ENCODE measurements around the gene HUNK.

The HUNK gene

DNA sequence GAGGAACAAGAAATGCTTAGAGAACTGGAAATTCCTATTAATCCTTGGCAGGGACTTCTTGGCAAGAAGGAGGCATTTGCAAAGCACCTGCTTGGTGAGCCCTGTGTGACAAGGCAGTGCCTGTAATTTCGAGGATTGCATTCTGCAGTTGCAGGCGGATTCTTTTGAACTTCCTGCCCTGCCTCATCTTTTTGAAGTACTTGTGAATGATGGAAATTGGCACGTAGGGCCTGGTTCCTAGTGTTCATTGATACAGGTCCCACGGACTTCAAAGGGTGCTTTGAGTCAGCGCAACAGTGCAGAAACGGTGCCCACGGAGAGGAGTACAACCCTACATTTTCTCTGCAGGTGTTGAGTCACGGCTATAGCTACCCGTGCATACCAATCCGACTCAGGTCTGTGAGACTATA, 6.4 kb downstream of the HUNK start:
- H3K4me1 Mint-ChIP-seq: no peaks in the 10 kb centered on the region
- no peaks in the 10 kb centered on the region for H3K36me3 Mint-ChIP-seq
- no peak overlapping the region for H3K4me3 Mint-ChIP-seq
- peaks cover 21% of the 10 kb centered on the region for H3K27me3 Mint-ChIP-seq
- H3K27ac Mint-ChIP-seq: no peak overlapping the region
- H3K9me3 Mint-ChIP-seq: no peaks in the 10 kb centered on the region

DNA sequence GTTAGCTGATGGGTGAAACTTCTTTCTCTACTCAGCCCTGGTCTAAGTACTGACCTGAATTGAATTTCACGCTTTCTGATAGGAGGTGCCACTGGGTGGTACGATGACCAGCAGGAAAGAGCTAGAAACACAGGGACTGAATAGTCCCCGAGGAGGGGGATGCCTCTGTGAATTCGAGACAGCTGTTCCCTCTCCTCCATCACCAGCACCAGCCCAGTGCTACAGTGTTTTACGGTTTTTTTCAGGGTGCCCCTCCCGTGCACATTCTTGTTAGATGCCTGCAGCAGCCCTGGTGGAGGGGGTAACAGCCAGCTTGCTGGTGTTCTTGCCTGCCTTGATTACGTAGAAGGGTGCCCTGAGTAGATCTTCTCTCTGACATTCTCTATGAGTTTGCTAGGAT, 7.1 kb downstream of the HUNK start:
- no peak overlapping the region for H3K4me3 Mint-ChIP-seq
- no peaks in the 10 kb centered on the region for H3K4me1 Mint-ChIP-seq
- no peaks in the 10 kb centered on the region for H3K9me3 Mint-ChIP-seq
- H3K27ac Mint-ChIP-seq: no peak overlapping the region
- peaks cover 18% of the 10 kb centered on the region for H3K27me3 Mint-ChIP-seq
- H3K36me3 Mint-ChIP-seq: no peaks in the 10 kb centered on the region

DNA sequence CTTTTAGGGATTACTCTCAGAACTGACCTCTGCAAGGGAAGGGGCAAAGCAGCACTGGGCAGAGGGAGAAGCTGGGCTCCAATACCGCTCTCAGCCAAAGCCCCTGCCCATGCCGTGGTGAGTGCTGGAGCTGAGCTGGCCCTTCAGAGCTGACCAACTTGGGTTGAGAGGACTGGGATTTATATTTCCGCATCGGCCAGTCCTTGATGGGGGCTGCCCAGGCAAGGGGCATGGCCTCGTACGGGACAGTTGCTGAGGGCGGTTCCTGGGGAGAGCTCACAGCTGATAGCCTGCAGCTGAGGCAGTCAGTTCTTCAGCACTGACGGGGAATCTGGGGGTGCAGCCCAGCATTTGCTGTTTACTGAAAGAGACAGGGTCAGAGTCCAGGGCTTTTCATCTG, 8.0 kb downstream of the HUNK start:
- H3K4me3 Mint-ChIP-seq: no peak overlapping the region
- peaks cover 11% of the 10 kb centered on the region for H3K27me3 Mint-ChIP-seq
- no peak overlapping the region for H3K27ac Mint-ChIP-seq
- H3K36me3 Mint-ChIP-seq: no peaks in the 10 kb centered on the region
- H3K4me1 Mint-ChIP-seq: no peaks in the 10 kb centered on the region
- no peaks in the 10 kb centered on the region for H3K9me3 Mint-ChIP-seq

DNA sequence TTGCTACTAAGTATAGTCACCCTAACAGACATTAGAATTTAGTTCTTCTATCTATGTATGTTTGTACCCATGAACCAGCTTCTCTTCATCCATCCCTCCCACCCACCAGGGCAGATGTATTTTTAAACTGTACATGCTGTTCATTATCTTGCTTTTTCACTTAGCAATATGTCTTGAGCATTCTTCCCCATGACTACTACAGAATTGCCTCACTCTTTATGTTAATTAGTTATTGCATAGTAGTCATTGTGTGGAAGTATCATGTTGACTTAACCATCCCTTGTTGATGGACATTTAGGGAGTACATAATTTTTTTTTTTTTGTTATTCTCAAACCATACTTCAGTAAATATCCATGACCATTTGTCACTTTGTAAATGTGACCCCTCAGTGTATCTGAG, 9.9 kb downstream of the HUNK start:
- H3K36me3 Mint-ChIP-seq: no peaks in the 10 kb centered on the region
- H3K4me3 Mint-ChIP-seq: no peak overlapping the region
- peaks cover 4% of the 10 kb centered on the region for H3K27me3 Mint-ChIP-seq
- H3K27ac Mint-ChIP-seq: no peak overlapping the region
- no peaks in the 10 kb centered on the region for H3K9me3 Mint-ChIP-seq
- no peaks in the 10 kb centered on the region for H3K4me1 Mint-ChIP-seq

DNA sequence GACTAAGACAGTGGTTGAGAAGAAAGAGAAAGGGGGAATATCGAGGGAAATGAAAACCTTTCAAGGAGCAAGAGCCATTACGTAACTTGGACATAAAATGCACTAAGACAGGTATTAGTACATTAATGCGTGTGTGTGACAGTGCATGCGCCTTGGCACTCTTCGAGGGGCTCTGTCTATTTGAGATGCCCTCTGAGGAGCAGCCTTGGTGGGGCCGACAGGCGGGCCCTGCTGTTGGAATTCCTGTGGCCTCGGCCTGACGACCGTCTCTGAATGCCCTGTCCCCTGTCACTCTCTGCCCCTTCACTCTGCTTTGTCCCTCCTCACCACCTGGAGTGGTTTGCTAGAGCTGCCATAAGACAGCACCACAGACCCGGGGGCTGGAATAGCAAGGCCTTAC, 12.3 kb downstream of the HUNK start:
- H3K4me1 Mint-ChIP-seq: no peaks in the 10 kb centered on the region
- H3K27ac Mint-ChIP-seq: no peak overlapping the region
- H3K27me3 Mint-ChIP-seq: peaks cover 3% of the 10 kb centered on the region
- no peak overlapping the region for H3K4me3 Mint-ChIP-seq
- H3K36me3 Mint-ChIP-seq: no peaks in the 10 kb centered on the region
- H3K9me3 Mint-ChIP-seq: no peaks in the 10 kb centered on the region

DNA sequence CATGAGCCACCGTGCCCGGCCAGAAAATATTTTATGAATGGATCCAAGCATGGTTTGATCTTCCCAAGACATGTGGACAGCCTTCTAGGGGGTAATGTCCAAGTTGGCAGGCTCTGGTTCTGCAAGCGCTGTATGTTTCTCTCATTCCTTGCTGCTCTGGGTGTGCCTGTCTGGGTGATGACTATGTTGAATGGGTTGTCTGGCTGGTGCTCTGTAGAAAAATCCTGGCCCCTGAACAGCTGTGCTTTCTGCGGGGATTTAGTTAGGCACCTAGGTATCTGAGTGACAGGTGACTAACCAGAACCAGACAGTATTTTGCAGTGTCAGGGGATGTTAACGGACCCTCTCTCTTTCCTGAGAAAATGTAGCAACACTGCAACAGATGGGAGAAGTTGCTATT, 14.1 kb downstream of the HUNK start:
- H3K36me3 Mint-ChIP-seq: no peaks in the 10 kb centered on the region
- H3K27ac Mint-ChIP-seq: no peak overlapping the region
- no peaks in the 10 kb centered on the region for H3K9me3 Mint-ChIP-seq
- no peaks in the 10 kb centered on the region for H3K4me1 Mint-ChIP-seq
- no peaks in the 10 kb centered on the region for H3K27me3 Mint-ChIP-seq
- no peak overlapping the region for H3K4me3 Mint-ChIP-seq

DNA sequence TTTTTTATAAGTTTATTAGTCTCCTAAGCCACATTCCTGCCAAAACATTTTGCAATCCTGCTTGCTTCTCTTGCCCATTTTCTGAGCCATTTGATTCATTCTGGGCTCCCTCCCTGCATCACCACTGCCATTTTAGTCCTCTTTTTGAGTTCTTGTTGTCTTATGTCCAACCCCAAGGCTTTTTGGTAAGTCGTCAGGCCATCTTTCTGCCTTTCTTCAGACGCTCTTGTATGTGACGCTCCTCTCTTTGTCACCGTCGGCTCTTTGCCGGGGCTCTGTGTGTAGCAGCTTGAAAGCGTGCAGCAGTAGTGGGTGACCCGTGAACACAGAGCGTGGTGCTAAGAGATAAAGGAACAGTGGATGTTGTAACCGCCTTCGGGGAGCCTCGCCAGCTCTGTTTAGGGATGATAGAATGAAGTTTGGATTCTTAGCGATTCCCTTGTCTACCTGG, 14.6 kb downstream of the HUNK start:
- Mint-ChIP-seq H3K4me1 (no peaks in the 10 kb centered on the region), H3K27ac (no peak overlapping the region), H3K9me3 (no peaks in the 10 kb centered on the region), H3K36me3 (no peaks in the 10 kb centered on the region), H3K27me3 (no peaks in the 10 kb centered on the region), H3K4me3 (no peak overlapping the region)

DNA sequence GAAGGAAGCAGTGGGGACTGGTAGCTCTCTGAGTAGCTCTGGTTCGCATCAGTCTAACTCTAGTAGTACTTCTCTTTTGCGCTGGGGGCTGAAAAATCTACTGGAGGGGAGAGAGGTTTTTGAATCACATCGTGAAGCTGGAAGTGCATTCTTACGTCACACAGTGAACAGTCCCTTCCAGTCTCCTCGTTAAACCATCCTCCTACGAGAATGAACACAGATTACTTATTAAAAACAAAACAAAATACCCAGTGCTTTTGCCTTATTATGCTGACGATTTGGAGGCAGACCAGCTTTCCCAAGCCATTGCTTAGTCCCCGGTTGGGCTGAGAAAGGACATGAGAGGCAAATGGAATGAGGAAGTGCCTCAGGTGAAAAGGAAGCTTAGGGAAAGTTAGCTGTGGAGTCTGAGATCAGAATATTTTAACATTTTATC, 16.1 kb downstream of the HUNK start:
- Mint-ChIP-seq H3K9me3 (no peaks in the 10 kb centered on the region), H3K36me3 (no peaks in the 10 kb centered on the region), H3K4me3 (no peak overlapping the region), H3K27ac (no peak overlapping the region), H3K27me3 (peaks cover 4% of the 10 kb centered on the region), H3K4me1 (no peaks in the 10 kb centered on the region)

DNA sequence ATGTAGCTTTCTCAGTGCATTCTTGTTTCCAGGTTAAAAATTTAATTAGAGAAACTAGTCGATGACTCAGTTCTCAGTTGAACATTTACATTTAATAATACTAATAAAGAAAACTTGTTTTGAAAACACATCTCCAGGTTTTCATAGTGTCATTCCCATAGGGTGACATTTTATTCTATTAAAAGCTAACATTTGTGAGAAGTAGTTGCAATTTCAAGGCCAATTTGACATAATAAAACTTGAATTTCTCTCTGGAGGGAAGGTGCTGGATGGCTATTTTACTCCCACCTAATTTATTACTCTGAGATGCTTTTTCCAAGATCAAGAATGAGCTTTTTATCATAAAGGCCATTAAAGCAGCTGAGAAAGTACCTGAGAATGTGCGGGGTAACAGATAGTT, 16.6 kb downstream of the HUNK start:
- H3K27ac Mint-ChIP-seq: no peak overlapping the region
- no peaks in the 10 kb centered on the region for H3K9me3 Mint-ChIP-seq
- no peaks in the 10 kb centered on the region for H3K36me3 Mint-ChIP-seq
- no peaks in the 10 kb centered on the region for H3K4me1 Mint-ChIP-seq
- H3K4me3 Mint-ChIP-seq: no peak overlapping the region
- H3K27me3 Mint-ChIP-seq: peaks cover 4% of the 10 kb centered on the region

DNA sequence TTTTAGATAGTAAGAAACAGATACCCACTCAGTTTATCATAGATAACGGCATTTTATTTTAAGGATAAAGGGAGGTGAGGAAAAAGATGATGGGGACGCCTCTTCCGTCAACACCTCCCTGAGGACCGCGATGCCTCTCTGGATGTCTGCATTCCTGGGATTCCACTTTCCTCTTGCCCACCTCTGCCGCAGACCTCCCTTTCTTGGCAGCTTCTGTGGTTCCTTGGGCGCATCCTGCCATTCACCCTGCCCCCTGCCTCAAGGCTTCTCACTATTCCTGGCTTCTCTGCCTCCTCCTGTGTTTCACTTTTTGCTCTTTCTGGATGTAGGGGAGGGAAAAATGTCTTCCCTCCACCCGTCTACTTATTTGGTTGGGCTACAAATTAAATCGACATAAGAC, 19.9 kb downstream of the HUNK start:
- H3K36me3 Mint-ChIP-seq: no peaks in the 10 kb centered on the region
- H3K27me3 Mint-ChIP-seq: peaks cover 4% of the 10 kb centered on the region
- no peak overlapping the region for H3K4me3 Mint-ChIP-seq
- no peaks in the 10 kb centered on the region for H3K4me1 Mint-ChIP-seq
- H3K27ac Mint-ChIP-seq: no peak overlapping the region
- no peaks in the 10 kb centered on the region for H3K9me3 Mint-ChIP-seq

DNA sequence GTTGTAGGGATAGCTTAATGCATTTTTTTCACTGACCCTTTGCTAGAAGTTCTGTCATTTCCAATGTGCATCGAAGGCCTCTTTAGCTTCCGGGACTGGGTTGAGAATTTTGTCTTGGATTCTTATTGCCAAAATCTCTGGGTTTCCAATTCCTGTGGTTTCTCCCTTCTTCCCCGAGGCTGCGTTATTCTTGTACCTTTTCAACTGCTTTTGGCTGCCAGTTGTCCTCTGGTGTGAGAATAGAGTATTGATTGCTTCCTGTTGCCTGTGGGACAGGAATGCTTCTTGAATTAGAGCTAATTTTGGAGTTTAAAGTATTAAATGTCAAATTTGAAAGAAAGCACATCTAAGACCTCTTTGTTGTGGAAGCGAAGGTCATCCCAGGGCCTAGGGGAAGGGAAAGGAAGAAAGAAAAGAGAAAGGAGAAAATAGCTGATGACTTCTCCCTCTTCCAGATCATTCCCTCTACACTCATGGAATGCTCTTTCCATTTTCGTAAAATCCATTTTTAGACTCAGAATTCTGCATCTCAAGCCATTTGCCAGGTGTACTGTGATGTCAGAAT, 21.1 kb downstream of the HUNK start:
- no peaks in the 10 kb centered on the region for H3K9me3 Mint-ChIP-seq
- peaks cover 4% of the 10 kb centered on the region for H3K27me3 Mint-ChIP-seq
- H3K36me3 Mint-ChIP-seq: no peaks in the 10 kb centered on the region
- no peak overlapping the region for H3K27ac Mint-ChIP-seq
- H3K4me1 Mint-ChIP-seq: peaks cover 3% of the 10 kb centered on the region
- no peak overlapping the region for H3K4me3 Mint-ChIP-seq

DNA sequence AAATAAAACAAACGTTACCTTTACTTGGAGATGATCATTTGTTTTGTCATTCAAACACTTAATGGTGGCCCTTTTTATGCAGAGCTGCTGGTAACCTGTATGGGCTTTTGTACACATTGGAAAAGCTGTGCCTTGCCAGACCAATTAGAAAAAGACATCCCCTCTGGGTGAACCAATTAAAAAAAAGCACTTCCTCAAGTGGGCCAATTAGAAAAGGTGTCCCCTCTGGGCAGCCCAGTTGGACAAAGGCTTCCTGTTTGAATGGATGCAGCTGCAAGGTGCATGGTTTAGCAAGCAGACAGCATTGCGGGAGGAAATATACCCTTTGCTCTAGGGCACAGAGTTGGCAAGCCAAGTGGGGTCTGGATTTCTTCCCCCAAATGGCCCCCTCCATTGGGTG, 21.6 kb downstream of the HUNK start:
- H3K27ac Mint-ChIP-seq: no peak overlapping the region
- H3K4me3 Mint-ChIP-seq: no peak overlapping the region
- H3K36me3 Mint-ChIP-seq: no peaks in the 10 kb centered on the region
- peaks cover 4% of the 10 kb centered on the region for H3K27me3 Mint-ChIP-seq
- H3K4me1 Mint-ChIP-seq: peaks cover 9% of the 10 kb centered on the region
- H3K9me3 Mint-ChIP-seq: no peaks in the 10 kb centered on the region

DNA sequence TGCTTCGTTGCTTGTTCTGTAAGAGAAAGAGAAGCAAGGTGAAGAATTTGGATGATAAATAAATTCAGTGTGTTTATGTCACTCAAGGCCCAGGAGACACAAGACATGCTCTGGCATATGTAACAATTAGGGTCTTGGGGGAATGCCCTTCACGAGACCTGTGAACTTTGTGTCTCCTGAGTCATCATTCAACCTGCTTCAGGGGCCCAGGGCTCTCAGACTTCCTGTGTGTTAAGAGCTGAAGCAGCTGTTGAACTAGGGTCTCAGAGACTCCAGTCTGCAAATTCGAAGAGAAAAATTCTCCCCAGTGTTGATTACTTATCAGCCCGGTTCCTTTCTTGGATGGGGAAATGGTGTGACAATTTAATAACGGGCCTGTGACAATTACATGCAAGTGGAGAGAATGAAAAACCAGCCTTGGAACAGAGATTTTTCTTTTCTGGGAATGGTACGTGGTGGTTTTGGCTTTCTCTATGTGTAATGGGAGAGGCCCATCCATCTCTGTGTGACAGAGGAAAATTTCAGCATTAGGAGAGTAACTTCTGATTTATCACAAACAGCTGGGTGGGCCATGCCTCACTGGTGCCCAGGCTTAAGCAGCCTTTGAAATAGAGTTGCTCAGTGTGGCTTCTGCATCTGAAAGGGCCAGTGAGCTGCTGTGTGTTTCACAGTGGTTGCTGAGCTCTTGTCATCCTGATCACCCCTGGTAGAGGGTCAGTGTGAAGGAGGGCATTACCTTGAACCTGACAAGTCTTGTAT, 22.4 kb downstream of the HUNK start:
- H3K4me3 Mint-ChIP-seq: no peak overlapping the region
- peaks cover 4% of the 10 kb centered on the region for H3K27me3 Mint-ChIP-seq
- no peaks in the 10 kb centered on the region for H3K36me3 Mint-ChIP-seq
- no peak overlapping the region for H3K27ac Mint-ChIP-seq
- peaks cover 13% of the 10 kb centered on the region for H3K4me1 Mint-ChIP-seq
- H3K9me3 Mint-ChIP-seq: no peaks in the 10 kb centered on the region

DNA sequence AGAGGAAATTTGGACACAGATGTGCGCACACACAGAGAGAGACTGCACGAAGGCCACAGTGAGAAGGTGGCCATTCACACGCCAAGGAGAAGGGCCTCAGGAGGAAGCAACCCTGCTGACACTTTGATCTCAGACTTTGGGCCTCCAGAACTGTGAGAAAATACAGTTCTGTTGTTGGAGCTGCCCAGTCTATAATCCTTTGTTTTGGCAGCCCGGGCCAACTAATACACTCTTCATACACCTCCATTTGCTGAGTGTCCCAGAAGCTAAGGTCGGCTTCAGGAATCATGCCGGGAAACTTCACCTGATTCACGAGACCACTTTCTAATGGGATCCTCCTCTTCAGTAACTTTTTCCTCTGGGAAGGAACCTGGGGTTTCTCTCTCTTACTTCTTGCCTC, 23.2 kb downstream of the HUNK start:
- Mint-ChIP-seq H3K36me3 (no peaks in the 10 kb centered on the region), H3K4me1 (peaks cover 13% of the 10 kb centered on the region), H3K27me3 (peaks cover 4% of the 10 kb centered on the region), H3K9me3 (no peaks in the 10 kb centered on the region), H3K27ac (no peak overlapping the region), H3K4me3 (no peak overlapping the region)

DNA sequence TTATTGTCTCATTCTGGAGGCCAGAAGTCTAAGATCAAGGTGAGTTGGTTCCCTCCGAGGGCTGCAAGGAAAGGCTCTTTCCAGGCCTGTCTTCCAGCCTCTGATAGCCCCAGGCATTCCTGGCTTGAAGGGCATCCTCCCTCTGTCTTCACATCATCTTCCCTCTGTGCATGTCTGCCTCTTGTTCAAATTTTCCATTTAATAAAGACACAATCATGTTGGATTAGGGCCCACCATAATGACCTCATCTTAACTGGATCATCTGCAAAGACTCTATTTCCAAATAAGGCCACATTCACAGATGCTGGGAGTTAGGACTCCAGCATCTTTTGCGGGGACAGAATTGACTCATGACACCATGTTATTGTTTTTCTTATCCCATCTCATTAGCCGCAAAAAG, 24.5 kb downstream of the HUNK start:
- H3K4me1 Mint-ChIP-seq: peaks cover 13% of the 10 kb centered on the region
- H3K27ac Mint-ChIP-seq: no peak overlapping the region
- no peak overlapping the region for H3K4me3 Mint-ChIP-seq
- peaks cover 4% of the 10 kb centered on the region for H3K27me3 Mint-ChIP-seq
- H3K36me3 Mint-ChIP-seq: no peaks in the 10 kb centered on the region
- no peaks in the 10 kb centered on the region for H3K9me3 Mint-ChIP-seq

DNA sequence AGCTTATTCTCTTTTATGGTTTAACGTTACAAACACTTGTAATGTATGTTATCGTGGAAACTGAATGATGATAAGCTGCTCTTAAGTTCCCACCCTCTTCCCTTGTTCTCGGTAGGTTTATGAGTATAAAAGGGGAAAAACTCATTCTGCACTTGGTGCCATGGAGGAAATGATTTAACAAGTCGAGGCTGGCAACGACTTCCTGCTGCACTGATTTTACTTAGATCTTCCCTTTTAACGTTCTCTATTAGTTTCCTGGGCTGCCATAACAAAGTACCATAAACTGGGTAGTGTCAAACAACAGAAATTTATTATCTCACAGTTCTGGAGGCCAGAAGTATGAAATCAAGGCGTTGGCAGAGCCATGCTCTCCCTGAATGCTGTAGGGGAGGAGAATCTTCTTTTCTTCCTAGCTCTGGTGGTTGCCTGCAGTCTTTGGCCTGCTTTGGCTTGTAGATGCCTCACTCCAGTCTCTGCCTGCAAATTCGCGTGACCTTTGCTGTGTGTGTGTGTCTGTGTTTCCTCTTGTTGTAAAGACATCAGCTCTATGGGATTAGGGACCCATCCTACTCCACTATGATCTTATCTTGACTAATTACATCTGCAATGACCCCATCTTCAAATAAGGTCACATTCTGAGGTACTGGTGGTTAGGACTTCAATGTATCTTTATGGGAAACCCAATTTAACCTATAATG, 26.3 kb downstream of the HUNK start:
- Mint-ChIP-seq H3K27me3 (no peaks in the 10 kb centered on the region), H3K36me3 (no peaks in the 10 kb centered on the region), H3K27ac (no peak overlapping the region), H3K4me3 (no peak overlapping the region), H3K4me1 (peaks cover 13% of the 10 kb centered on the region), H3K9me3 (no peaks in the 10 kb centered on the region)

All from activated naive CD4-positive, alpha-beta T cell treated with anti-CD3 and anti-CD28 coated beads, Interleukin-2, amount 50 U/mL, for 24 hours (primary cell).